H1 (cell line): Measurements from ENCODE around the gene SLC35E1. TPM values are rescaled to one million over a fixed set of nuclear protein-coding genes. Genes with fewer than 3 reads are reported as not detected.

Experiments
- ATF3 ChIP-seq: IDR thresholded peaks from 2 replicates; pipeline ENCODE4 v1.6.1; 2011; ENCODE audit warnings: low read depth, mild to moderate bottlenecking, low read length; ENCODE audit not compliant: insufficient read depth
- JUND ChIP-seq: IDR thresholded peaks from 2 replicates; pipeline ENCODE4 v1.6.1; 2011; ENCODE audit warnings: mild to moderate bottlenecking, improper control_type of control experiment, low read length
- SIX5 ChIP-seq: IDR thresholded peaks from 2 replicates; pipeline ENCODE4 v1.6.1; 2011; ENCODE audit warnings: mild to moderate bottlenecking, low read depth, low read length
- polyA plus RNA-seq, 7 experiments: library from polyadenylated mRNA; depleted of rRNA in 3 of 7; stranded (reverse) in 5 of 7; unstranded in 2 of 7; fragments of >200 nt in 5 of 7; fragments of 200-250 nt in 2 of 7; gene quantifications; 1 replicate in 5 of 7; 2 replicates in 1 of 7; 4 replicates in 1 of 7; pipeline versions ENCODE4 v1.2.1 to v1.2.3, GENCODE V29; 2011 to 2013; ENCODE audit warnings: missing spikeins in 2 of 7, mixed read lengths in 2 of 7
- total RNA-seq: library from RNA; stranded (reverse); fragmentation: NEBNext Ultra II Directional; extraction: Animal tissue kit (Norgen Biotek cat#: 25700); gene quantifications from 2 replicates; pipeline ENCODE4 v1.2.1, GENCODE V29; 2021

The SLC35E1 gene
- total and polyA plus RNA-seq, 2 of the 8 experiments (the other 6 are each of a cell fraction or from before 2014, with no cell fraction given): 26.0 to 31.9 TPM

GRCh38 chr19:16522559-16523377, 49.4 kb downstream of the SLC35E1 start (continued):
- TF ChIP-seq ATF3 (no peak), JUND (no peak), SIX5 (no peak)
